HepG2 (cell line): ENCODE measurements around the gene BBIP1. TPM values are rescaled to one million over a fixed set of nuclear protein-coding genes. Genes with fewer than 3 reads are reported as not detected.
A peak's percentile ranks its signal among the peaks of the same experiment; 100 is the strongest.

Source experiments
- ATAC-seq: fragments of 200-7000 bp; cut with Tn5 transposase; 3 replicates; pipeline ENCODE4 v1.9.1; 2020; ENCODE audit warnings: mild to moderate bottlenecking, moderate library complexity
- Bru-seq: library from RNA; stranded (reverse); fragments of 400-500 nt; gene quantifications from one replicate; lab custom pipeline; 2021; lab: Mats Ljungman, UMichigan
- BruChase-seq, 2 experiments: library from RNA; stranded (reverse); fragments of 400-500 nt; gene quantifications; one replicate each; lab custom pipeline; 2021; lab: Mats Ljungman, UMichigan
- BruUV-seq: library from RNA; stranded (reverse); fragments of 400-500 nt; replicated peaks from 2 replicates; lab custom pipeline; 2021; lab: Mats Ljungman, UMichigan
- CTCF ChIA-PET: fragments of 300-600 bp; formaldehyde crosslinking; extraction: SDS; loops from one replicate; lab custom pipeline; 2021; ENCODE audit warnings: low total read pairs, inconsistent platforms, low intra/inter-chr PET ratio; lab: Yijun Ruan, JAX
- POLR2A ChIA-PET: fragments of 350-600 bp; sonication (Branson Sonifier 250); formaldehyde crosslinking; loops from one replicate; lab custom pipeline; 2020; ENCODE audit warnings: antibody characterized with exemption, inconsistent platforms; lab: Yijun Ruan, JAX
- DNase-seq: peaks from one replicate; pipeline ENCODE4 v3.0.0-alpha.2; 2015; ENCODE audit warnings: low spot score
- FAIRE-seq: peaks from 3 replicates; lab custom pipeline; 2011; peaks lifted over from hg19 to GRCh38; lab: Jason Lieb, UNC
- H2AFZ ChIP-seq: one replicate; pipeline ENCODE4 v1.6.1; 2011; ENCODE audit warnings: low read length, inconsistent platforms
- H3K27ac ChIP-seq: fragments of 300-600 bp; 3 replicates; pipeline ENCODE4 v1.8.0; 2011; ENCODE audit warnings: mixed run types, mild to moderate bottlenecking, mixed read lengths, low read length, inconsistent platforms; ENCODE audit not compliant: insufficient read depth; ENCODE audit errors: extremely low read length
- H3K27me3 ChIP-seq, 2 experiments: fragments of 200-600 bp in 1 of 2; 2 replicates in 1 of 2; 3 replicates in 1 of 2; pipeline versions ENCODE4 v1.6.0 to v1.8.0; 2011; ENCODE audit warnings: low read length in 2 of 2, mild to moderate bottlenecking in 2 of 2, moderate library complexity in 2 of 2, inconsistent platforms in 1 of 2; ENCODE audit not compliant: insufficient read depth in 2 of 2, control insufficient read depth in 1 of 2
- H3K36me3 ChIP-seq, 2 experiments: fragments of 200-600 bp in 1 of 2; replicated peaks in 1 of 2; 2 replicates in 1 of 2; 3 replicates in 1 of 2; pipeline versions ENCODE4 v1.5.1 to v1.8.0; 2011; ENCODE audit warnings: low read length in 2 of 2, inconsistent platforms in 1 of 2; ENCODE audit not compliant: insufficient read depth in 2 of 2, control insufficient read depth in 1 of 2
- H3K4me1 ChIP-seq: 2 replicates; pipeline ENCODE4 v1.5.1; 2012; ENCODE audit warnings: low read length, inconsistent platforms; ENCODE audit not compliant: insufficient read depth
- H3K4me2 ChIP-seq: 2 replicates; pipeline ENCODE4 v1.6.0; 2011; ENCODE audit warnings: low read depth, low read length, inconsistent platforms
- H3K4me3 ChIP-seq, 3 experiments: fragments of 200-600 bp in 1 of 3; sonication (generic), shearing (Covaris generic) in 1 of 3; replicated peaks in 1 of 3; 2 replicates each; pipeline ENCODE4 v1.5.1; 2011 to 2016; ENCODE audit warnings: low read length in 3 of 3, inconsistent platforms in 2 of 3, low read depth in 2 of 3, mild to moderate bottlenecking in 2 of 3, control low read depth in 1 of 3, mixed read lengths in 1 of 3; ENCODE audit not compliant: insufficient read depth in 1 of 3
- H3K79me2 ChIP-seq: one replicate; pipeline ENCODE4 v1.6.1; 2011; ENCODE audit warnings: low read length, inconsistent platforms; ENCODE audit not compliant: insufficient read depth
- H3K9ac ChIP-seq: 2 replicates; pipeline ENCODE4 v1.6.0; 2011; ENCODE audit warnings: mild to moderate bottlenecking, low read depth, low read length, inconsistent platforms; ENCODE audit not compliant: insufficient read depth
- H3K9me3 ChIP-seq: 2 replicates; pipeline ENCODE4 v1.5.1; 2012; ENCODE audit warnings: mild to moderate bottlenecking, low read length
- H4K20me1 ChIP-seq: 2 replicates; pipeline ENCODE4 v1.6.0; 2011; ENCODE audit warnings: inconsistent platforms, mild to moderate bottlenecking, low read length, moderate library complexity; ENCODE audit not compliant: insufficient read depth
- ATF5 ChIP-seq: sonication (generic); formaldehyde crosslinking; IDR thresholded peaks from 2 replicates; pipeline ENCODE4 v1.4.0; 2020; ENCODE audit warnings: mild to moderate bottlenecking, low read depth, missing genetic modification reagents
- BRCA1 ChIP-seq: sonication (generic); formaldehyde crosslinking; IDR thresholded peaks from 2 replicates; pipeline ENCODE4 v1.4.0; 2020; ENCODE audit warnings: missing genetic modification reagents
- DRAP1 ChIP-seq: IDR thresholded peaks from 2 replicates; pipeline ENCODE4 v1.6.1; 2016; ENCODE audit warnings: missing genetic modification reagents, missing compliant biosample characterization
- KDM5B ChIP-seq: sonication (generic); formaldehyde crosslinking; IDR thresholded peaks from 2 replicates; pipeline ENCODE4 v1.4.0; 2020; ENCODE audit warnings: missing genetic modification reagents, mild to moderate bottlenecking, borderline replicate concordance
- POLR2AphosphoS5 ChIP-seq: IDR thresholded peaks from 2 replicates; pipeline ENCODE4 v1.6.1; 2012; ENCODE audit warnings: low read depth, low read length
- RXRB ChIP-seq: IDR thresholded peaks from 2 replicates; pipeline ENCODE4 v1.6.1; 2016; ENCODE audit warnings: borderline replicate concordance, missing genetic modification reagents, missing compliant biosample characterization
- TBX3 ChIP-seq: fragments of 450-650 bp; IDR thresholded peaks from 2 replicates; pipeline ENCODE4 v1.6.1; 2017; ENCODE audit warnings: antibody characterized with exemption, mild to moderate bottlenecking, inconsistent platforms, borderline replicate concordance
- TSC22D2 ChIP-seq: sonication (generic); formaldehyde crosslinking; IDR thresholded peaks from 2 replicates; pipeline ENCODE4 v1.5.1; 2020; ENCODE audit warnings: missing genetic modification reagents, mild to moderate bottlenecking, borderline replicate concordance
- ZNF33B ChIP-seq: sonication (generic); formaldehyde crosslinking; IDR thresholded peaks from 2 replicates; pipeline ENCODE4 v1.5.1; 2020; ENCODE audit warnings: mild to moderate bottlenecking, missing genetic modification reagents
- ZNF460 ChIP-seq: sonication (generic); formaldehyde crosslinking; IDR thresholded peaks from 2 replicates; pipeline ENCODE4 v1.5.1; 2020; ENCODE audit warnings: missing genetic modification reagents, mild to moderate bottlenecking, borderline replicate concordance
- ZNF772 ChIP-seq: sonication (generic); formaldehyde crosslinking; IDR thresholded peaks from 2 replicates; pipeline ENCODE4 v1.5.0; 2020; ENCODE audit warnings: mild to moderate bottlenecking, missing genetic modification reagents
- WGBS: methylation state at CpG from one replicate; pipeline ENCODE4 v1.1.6; 2017; ENCODE audit warnings: low lambda C conversion rate; 5-methylcytosine and 5-hydroxymethylcytosine counted together
- in situ Hi-C: cut with HindIII; loops from 2 replicates; pipeline ENCODE4 v1.10.0; 2017; ENCODE audit warnings: low pct_unique_long_range_greater_than_20kb; ENCODE audit not compliant: extremely low pct_ligation_motif_present
- intact Hi-C: fragments of 100-400 bp; cut with micrococcal nuclease; formaldehyde crosslinking; loops from one replicate; pipeline ENCODE4 v1.10.0; 2022; ENCODE audit not compliant: unreplicated experiment
- long read RNA-seq, 2 experiments: library from RNA in 1 of 2; library from polyadenylated mRNA in 1 of 2; stranded (forward) in 1 of 2; unstranded in 1 of 2; transcript quantifications; one replicate each; pipeline ENCODE4 v2.0.0, GENCODE V29; 2019 to 2022
- polyA minus RNA-seq, 3 experiments: library from RNA; depleted of rRNA, polyadenylated mRNA; stranded (reverse); fragments of >200 nt; gene quantifications; 2 replicates each; pipeline ENCODE4 v1.2.3, GENCODE V29; 2011; ENCODE audit warnings: low replicate concordance in 1 of 3
- polyA plus RNA-seq, 8 experiments: library from polyadenylated mRNA; depleted of rRNA in 3 of 8; stranded (reverse) in 7 of 8; unstranded in 1 of 8; fragments of >200 nt; fragmentation: Illumina TruSeq in 4 of 8; extraction: Trizol in 4 of 8; gene quantifications; 2 replicates each; pipeline versions ENCODE4 v1.2.1 to v1.2.3, GENCODE V29; 2011 to 2016; ENCODE audit warnings: low read depth in 4 of 8, missing spikeins in 1 of 8, mixed read lengths in 1 of 8; ENCODE audit not compliant: insufficient read depth in 1 of 8
- total RNA-seq, 5 experiments: library from RNA; depleted of rRNA; stranded (reverse); fragments of >200 nt; fragmentation: Illumina TruSeq; extraction: Trizol; gene quantifications; 2 replicates each; pipeline ENCODE4 v1.2.3, GENCODE V29; 2016; ENCODE audit warnings: low read depth in 1 of 5
- TF ChIP-seq, protein P1 (sequence below): conservative IDR thresholded peaks from 2 replicates; pipeline ENCODE4 v1.6.1; 2018; ENCODE audit warnings: missing genetic modification reagents

BBIP1 gene, protein sequence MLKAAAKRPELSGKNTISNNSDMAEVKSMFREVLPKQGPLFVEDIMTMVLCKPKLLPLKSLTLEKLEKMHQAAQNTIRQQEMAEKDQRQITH
- total RNA-seq (2016; rRNA removed; fragmentation: Illumina TruSeq; extraction: Trizol) (24.1 and 28.9 TPM in 2 replicates), polyA plus RNA-seq (2011; rRNA removed) (12.2 and 18.3 TPM in 2 replicates), polyA minus RNA-seq (2011; rRNA and poly(A)+ RNA removed; ENCODE audit: low replicate concordance) (3.9 and 7.4 TPM in 2 replicates), Bru-seq, nascent RNA (percentile 70 among the genes with signal in this experiment), BruChase-seq, experiment 1, labeled RNA remaining after a 6-hour chase (percentile 64 among the genes with signal in this experiment), BruChase-seq, experiment 2, labeled RNA remaining after a 2-hour chase (percentile 67 among the genes with signal in this experiment)
- total RNA-seq (2016; cell fraction: cytosol; rRNA removed; fragmentation: Illumina TruSeq; extraction: Trizol; ENCODE audit: low read depth): 17.3 and 20.0 TPM in 2 replicates
- 19.7 and 29.5 TPM in 2 replicates for total RNA-seq (2016; cell fraction: insoluble cytoplasmic fraction; rRNA removed; fragmentation: Illumina TruSeq; extraction: Trizol)
- 32.7 and 33.9 TPM in 2 replicates for total RNA-seq (2016; cell fraction: membrane; rRNA removed; fragmentation: Illumina TruSeq; extraction: Trizol)
- 16.5 and 17.2 TPM in 2 replicates for total RNA-seq (2016; cell fraction: nucleus; rRNA removed; fragmentation: Illumina TruSeq; extraction: Trizol)
- 5.5 and 7.5 TPM in 2 replicates for polyA plus RNA-seq (2011; cell fraction: cytosol; rRNA removed)
- polyA plus RNA-seq (2011; cell fraction: nucleus; rRNA removed): 12.1 and 13.9 TPM in 2 replicates
- polyA plus RNA-seq (2012): 19.6 and 27.5 TPM in 2 replicates
- polyA plus RNA-seq (2016; cell fraction: cytosol; fragmentation: Illumina TruSeq; extraction: Trizol; ENCODE audit: low read depth): 21.3 and 22.3 TPM in 2 replicates
- 30.5 and 34.8 TPM in 2 replicates for polyA plus RNA-seq (2016; cell fraction: insoluble cytoplasmic fraction; fragmentation: Illumina TruSeq; extraction: Trizol; ENCODE audit: low read depth)
- polyA plus RNA-seq (2016; cell fraction: membrane; fragmentation: Illumina TruSeq; extraction: Trizol; ENCODE audit: low read depth): 27.9 and 29.7 TPM in 2 replicates
- polyA plus RNA-seq (2016; cell fraction: nucleus; fragmentation: Illumina TruSeq; extraction: Trizol; ENCODE audit: insufficient read depth, low read depth): 21.6 and 32.5 TPM in 2 replicates
- 6.7 and 7.0 TPM in 2 replicates for polyA minus RNA-seq (2011; cell fraction: cytosol; rRNA and poly(A)+ RNA removed)
- polyA minus RNA-seq (2011; cell fraction: nucleus; rRNA and poly(A)+ RNA removed): 30.1 and 40.0 TPM in 2 replicates
- long read RNA-seq, experiment 1, partial matches to known transcripts: 1 of 29 reads
- long read RNA-seq, experiment 1, other reads (novel, unspliced or antisense): 25 of 29 reads
- long read RNA-seq, experiment 2, transcript BBIP1-207 (4 exons, 2,119 nt): major isoform, 6 of 18 reads
- long read RNA-seq, experiment 2, partial matches to known transcripts: 2 of 18 reads
- long read RNA-seq, experiment 2, other reads (novel, unspliced or antisense): 9 of 18 reads

DNA sequence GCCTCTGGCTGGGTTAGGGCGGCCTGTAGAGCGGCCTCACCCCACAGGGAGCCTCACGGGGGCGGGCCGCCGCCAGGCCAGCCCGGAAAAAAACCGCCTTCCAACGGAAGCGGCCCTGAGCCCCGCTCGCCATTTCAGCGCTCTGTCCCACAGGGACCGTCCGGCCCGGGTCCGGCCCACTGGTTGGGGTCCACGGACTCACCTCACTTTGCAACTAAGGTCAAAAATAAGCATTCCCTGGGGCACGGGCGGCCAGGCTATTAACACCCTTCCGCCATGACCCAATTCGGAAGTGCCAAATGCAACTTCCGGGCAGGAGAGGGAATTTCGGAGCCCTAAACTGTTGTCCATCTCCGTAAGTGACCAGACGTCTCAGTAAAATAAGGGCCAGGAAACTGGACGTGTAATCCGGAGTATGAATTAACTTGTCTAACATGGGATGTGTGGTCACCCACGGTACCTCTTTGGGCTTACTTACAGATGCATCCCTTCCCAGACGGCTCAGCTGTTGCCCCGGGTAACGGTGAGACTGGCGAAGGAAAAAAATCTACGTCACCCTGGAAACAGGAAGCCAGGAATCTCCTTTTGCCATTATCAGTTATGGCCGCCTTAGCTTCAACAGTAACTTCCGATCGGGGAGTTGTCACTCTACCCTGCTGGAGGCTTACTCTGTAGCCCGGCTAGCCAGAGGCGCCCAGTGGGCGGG, at the start of gene BBIP1:
Gene BBIP1 (minus strand): TSS at position 538 of the 706 bp plus-strand sequence. CDS start 1,023 bp downstream, outside the sequence.
- H3K36me3 ChIP-seq: no peaks in the 10 kb centered on the region
- intact Hi-C loops: no loop called here
- no peaks in the 10 kb centered on the region; a peak in 1 of 5 replicates for H3K27me3 ChIP-seq
- H3K4me3 ChIP-seq: peak within 1 kb of the TSS; percentile 83 to 93 (median 89)
- peaks cover 43% of the 10 kb centered on the region for H3K4me1 ChIP-seq
- H3K79me2 ChIP-seq: peaks cover 45% of the 10 kb centered on the region
- H3K27ac ChIP-seq: peak within 1 kb of the TSS; percentile 97
- H2AFZ ChIP-seq: peak within 1 kb of the TSS; percentile 73
- no peaks in the 10 kb centered on the region for H3K9me3 ChIP-seq
- peak; percentile 99 for DNase-seq
- in situ Hi-C loops: no loop called here
- H4K20me1 ChIP-seq: no peaks in the 10 kb centered on the region
- peak within 1 kb of the TSS; percentile 78 for H3K4me2 ChIP-seq
- BruUV-seq: TSS peak; percentile 68
- peak; percentile 89 for FAIRE-seq
- POLR2A ChIA-PET: interaction anchor here (0.6 to 2.1 kb wide), 25 partner anchors 8 to 247 kb away, joined by 3 to 24 read pairs (median 6); partner anchors contain the start of gene PDCD4
- ATAC-seq: peak; percentile 96
- H3K9ac ChIP-seq: peak within 1 kb of the TSS; percentile 90
- CTCF ChIA-PET: interaction anchor here (1.2 kb wide), 1 partner anchor 172 kb away, joined by 4 read pairs; no protein-coding TSS in a partner anchor
- WGBS: 0% methylated on average over 13 of the region's 40 CpGs
- TF ChIP-seq POLR2AphosphoS5 (peak; percentile 58; the same call in 1 of the 2 replicates), RXRB (CRISPR knock-in tag) (no peak; the same call in 1 of the 2 replicates), BRCA1 (CRISPR knock-in tag) (0 out of 2 replicates have a peak, but pooled peaks have one; percentile 37), DRAP1 (CRISPR knock-in tag) (0 out of 2 replicates have a peak, but pooled peaks have one; percentile 4), ZNF33B (0 out of 2 replicates have a peak, but pooled peaks have one; percentile 66), ZNF772 (CRISPR knock-in tag) (peak; percentile 67; the same call in 1 of the 2 replicates), KDM5B (CRISPR knock-in tag) (peak; percentile 69; the same call in 1 of the 2 replicates), ATF5 (CRISPR knock-in tag) (peak; percentile 17; the same call in 1 of the 2 replicates), TBX3 (0 out of 2 replicates have a peak, but pooled peaks have one; percentile 40), TSC22D2 (no peak), ZNF460 (no peak; the same call in 1 of the 2 replicates)
- TF ChIP-seq, protein P1, sequence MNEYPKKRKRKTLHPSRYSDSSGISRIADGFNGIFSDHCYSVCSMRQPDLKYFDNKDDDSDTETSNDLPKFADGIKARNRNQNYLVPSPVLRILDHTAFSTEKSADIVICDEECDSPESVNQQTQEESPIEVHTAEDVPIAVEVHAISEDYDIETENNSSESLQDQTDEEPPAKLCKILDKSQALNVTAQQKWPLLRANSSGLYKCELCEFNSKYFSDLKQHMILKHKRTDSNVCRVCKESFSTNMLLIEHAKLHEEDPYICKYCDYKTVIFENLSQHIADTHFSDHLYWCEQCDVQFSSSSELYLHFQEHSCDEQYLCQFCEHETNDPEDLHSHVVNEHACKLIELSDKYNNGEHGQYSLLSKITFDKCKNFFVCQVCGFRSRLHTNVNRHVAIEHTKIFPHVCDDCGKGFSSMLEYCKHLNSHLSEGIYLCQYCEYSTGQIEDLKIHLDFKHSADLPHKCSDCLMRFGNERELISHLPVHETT (CRISPR knock-in tag): no peak
